HG03066 (cell line): ENCODE measurements around the gene DNALI1.

Source experiments
- ATAC-seq: cut with Tn5 transposase; IDR thresholded peaks from one replicate; pipeline ENCODE4 v1.9.1; 2021; ENCODE audit warnings: low read depth; ENCODE audit not compliant: unreplicated experiment

The DNALI1 gene

DNA sequence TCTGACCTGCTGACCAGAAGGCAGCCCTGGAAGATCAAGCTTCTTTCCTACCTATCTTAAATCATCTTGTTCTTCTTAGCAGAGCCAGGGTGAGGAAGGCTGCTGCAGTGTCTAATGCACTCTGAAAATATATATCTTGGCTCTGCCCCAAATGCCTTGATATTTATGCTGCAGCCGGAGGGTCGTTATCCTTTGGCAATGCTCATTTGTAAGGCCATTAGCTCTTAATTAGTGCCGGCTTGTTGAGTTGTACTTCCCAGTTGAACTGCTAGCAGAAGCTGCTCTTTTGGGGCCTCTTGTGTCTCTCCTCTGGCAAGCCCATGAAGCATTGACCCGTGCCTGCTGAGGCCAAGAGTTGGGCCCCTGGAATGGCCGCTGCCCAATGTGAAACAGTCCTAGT is 43.2 kb downstream of the DNALI1 start:
- no peak for ATAC-seq

- ATAC-seq: no peak
Observed at GRCh38 chr1:37601441-37601840, 44.7 kb downstream of the DNALI1 start.

DNA sequence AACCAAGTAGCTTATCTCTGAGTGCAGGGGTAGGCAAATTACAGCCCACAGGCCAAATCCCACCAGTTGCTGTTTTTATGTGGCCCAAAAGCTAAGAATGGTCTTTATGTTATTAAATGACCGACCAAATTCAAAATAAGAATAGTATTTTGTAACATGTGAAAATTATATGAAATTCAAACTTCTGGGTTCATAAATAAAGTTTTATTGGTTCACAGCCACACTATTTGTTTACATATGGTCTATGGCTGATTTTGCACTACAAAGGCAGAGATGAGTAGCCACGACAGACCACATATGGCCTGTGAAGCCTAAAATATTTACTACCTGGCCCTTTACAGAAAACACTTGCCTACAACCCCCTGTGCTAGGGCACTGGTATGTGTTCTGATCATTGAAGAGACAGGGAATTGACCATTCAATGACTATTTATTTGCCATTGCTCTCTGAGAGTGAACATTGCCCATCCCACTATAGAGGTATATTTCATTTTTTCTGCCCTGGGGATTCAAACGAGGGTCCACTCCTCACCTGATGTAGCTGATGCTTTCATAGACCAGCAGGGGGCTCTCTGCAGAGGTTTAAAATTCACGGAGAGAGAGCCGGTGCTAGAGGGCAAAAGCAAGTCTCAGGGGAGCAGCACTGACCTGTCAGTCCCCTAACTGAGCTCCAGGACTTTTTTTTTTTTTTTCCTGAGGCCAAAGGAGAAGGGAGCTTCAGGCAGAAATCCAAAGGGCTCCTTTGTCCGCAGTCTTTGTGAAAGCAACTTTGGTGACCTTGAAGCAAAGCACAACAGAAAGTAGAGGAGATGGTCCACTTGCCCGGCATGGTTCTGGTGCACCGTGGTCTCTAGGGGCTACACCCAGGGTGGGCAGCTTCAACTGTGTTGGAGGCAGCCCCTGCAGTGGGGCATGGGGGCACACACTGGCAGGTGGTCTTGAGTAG is 46.3 kb downstream of the DNALI1 start:
- no peak for ATAC-seq

GRCh38 chr1:37605061-37605650 is 48.4 kb downstream of the DNALI1 start:
- ATAC-seq: no peak

- ATAC-seq: no peak
Observed at GRCh38 chr1:37605806-37606474, 49.2 kb downstream of the DNALI1 start.

GRCh38 chr1:37606481-37607263 is 49.9 kb downstream of the DNALI1 start:
- no peak for ATAC-seq

DNA sequence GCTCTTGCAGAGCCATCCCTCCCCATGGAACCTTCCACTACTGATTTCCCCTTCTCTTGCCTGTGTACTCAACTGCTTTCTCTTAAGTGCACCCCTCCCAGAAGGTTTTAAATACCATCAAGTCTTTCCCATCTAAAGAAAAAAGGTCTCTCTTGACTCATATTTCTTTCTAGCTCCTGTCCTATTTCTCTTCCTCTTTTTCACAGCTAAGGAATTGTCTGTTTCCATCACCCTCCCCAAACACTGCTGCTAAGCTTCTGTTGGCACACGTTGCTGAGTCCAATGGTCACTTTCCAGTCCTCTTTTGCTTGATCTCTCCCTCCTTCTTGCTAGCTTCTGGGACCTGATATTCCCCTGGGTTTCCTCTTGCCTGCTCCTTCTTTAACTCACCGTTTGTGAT is 52.3 kb downstream of the DNALI1 start:
- no peak for ATAC-seq

GRCh38 chr1:37609994-37610393 is 53.3 kb downstream of the DNALI1 start:
- ATAC-seq: no peak

DNA sequence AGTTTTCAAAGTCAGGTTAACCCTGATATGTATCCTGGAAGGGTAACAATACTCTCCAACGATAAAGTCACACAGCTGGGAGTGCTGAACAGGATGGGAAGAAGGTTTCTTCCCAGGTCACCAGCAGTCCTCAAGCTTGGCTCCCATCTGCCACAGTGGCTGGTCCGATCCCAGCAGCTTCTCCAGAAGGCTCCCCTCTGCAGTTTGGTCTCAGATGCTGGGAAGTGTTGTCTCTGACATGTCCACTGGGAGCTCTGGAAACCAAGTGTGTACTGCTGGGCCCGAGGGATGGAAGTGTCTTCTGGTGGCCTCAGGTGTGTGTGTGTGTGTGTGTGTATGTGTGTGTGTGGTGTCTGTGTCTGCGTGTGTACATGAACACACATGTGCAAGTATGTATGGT is 55.4 kb downstream of the DNALI1 start:
- ATAC-seq: no peak

DNA sequence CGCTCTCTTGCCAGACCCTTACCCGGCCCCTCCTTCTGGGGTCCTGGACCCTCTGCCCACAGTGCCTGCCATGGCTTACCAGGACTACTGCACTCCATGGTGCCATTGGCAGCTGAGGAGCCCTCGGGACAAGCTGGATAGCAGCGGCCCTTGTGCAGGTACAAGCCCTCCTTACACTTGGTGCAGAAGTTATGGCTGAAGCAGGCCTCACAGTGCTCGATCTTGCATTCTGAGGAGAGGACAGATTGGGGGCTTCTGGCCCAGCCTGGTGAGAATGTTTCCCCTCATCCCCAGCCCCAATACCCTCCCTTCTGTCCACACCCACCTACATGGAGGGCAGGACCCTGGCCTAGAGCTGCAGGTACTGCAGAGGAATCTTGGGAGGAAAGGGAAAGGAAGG is 57.4 kb downstream of the DNALI1 start:
- no peak for ATAC-seq

DNA sequence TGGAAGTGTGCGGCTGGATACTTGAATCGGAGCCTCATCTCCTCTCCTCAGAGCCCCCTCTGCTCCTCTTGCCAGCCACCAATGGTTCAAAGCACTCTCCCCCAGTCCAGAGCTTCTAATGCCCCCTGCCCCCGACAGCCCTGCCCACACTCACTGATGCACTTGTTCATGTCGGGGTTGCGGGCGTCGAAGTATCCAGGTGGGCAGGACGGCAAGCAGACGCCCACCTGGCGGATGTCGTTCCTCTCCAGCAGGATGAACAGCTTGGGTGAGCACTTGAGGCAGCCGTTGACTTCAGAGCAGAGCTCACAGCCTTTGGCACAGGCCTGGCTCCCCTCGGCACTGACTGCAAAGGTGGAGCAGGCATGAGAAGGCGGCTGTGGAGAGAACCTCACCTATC is 59.6 kb downstream of the DNALI1 start:
- ATAC-seq: no peak
